HepG2 (cell line): ENCODE data around the gene EIF3B. TPM values are rescaled to one million over a fixed set of nuclear protein-coding genes. Genes with fewer than 3 reads are reported as not detected.

Experiments
- CHD2 ChIP-seq: IDR thresholded peaks from 2 replicates; pipeline ENCODE4 v1.6.1; 2011; ENCODE audit warnings: low read depth, low read length, improper control_type of control experiment
- FOXA3 ChIP-seq: IDR thresholded peaks from 2 replicates; pipeline ENCODE4 v1.6.1; 2016; ENCODE audit warnings: missing genetic modification reagents, missing compliant biosample characterization
- GABPA ChIP-seq, 2 experiments: IDR thresholded peaks; 2 replicates each; pipeline ENCODE4 v1.6.1; 2011 to 2016; ENCODE audit warnings: low read depth in 2 of 2, low read length in 1 of 2, missing biosample characterization in 1 of 2, missing genetic modification characterization in 1 of 2
- HDAC6 ChIP-seq: fragments of 200-600 bp; sonication (generic); IDR thresholded peaks from 2 replicates; pipeline ENCODE4 v1.7.0; 2017; ENCODE audit warnings: mild to moderate bottlenecking, antibody characterized with exemption, low read length, low read depth
- MAF1 ChIP-seq: sonication (generic); formaldehyde crosslinking; IDR thresholded peaks from 2 replicates; pipeline ENCODE4 v1.5.0; 2020; ENCODE audit warnings: missing genetic modification reagents, borderline replicate concordance
- NFIB ChIP-seq: sonication (generic); formaldehyde crosslinking; IDR thresholded peaks from 2 replicates; pipeline ENCODE4 v1.9.0; 2021; ENCODE audit warnings: missing genetic modification reagents, mild to moderate bottlenecking, borderline replicate concordance
- PRPF4 ChIP-seq: fragments of 200-400 bp; formaldehyde crosslinking; IDR thresholded peaks from 2 replicates; pipeline ENCODE4 v1.6.1; 2016; ENCODE audit warnings: low read length, low read depth; ENCODE audit not compliant: poor library complexity, severe bottlenecking
- SOX5 ChIP-seq: IDR thresholded peaks from 2 replicates; pipeline ENCODE4 v1.6.1; 2016; ENCODE audit warnings: borderline replicate concordance
- ZMYM4 ChIP-seq: sonication (generic); formaldehyde crosslinking; IDR thresholded peaks from 2 replicates; pipeline ENCODE4 v1.8.1; 2023; ENCODE audit warnings: mild to moderate bottlenecking, missing genetic modification reagents
- ZNF543 ChIP-seq: sonication (generic); formaldehyde crosslinking; IDR thresholded peaks from 2 replicates; pipeline ENCODE4 v1.4.0; 2020; ENCODE audit warnings: mild to moderate bottlenecking, missing genetic modification reagents
- ZNF572 ChIP-seq: sonication (generic); formaldehyde crosslinking; IDR thresholded peaks from 2 replicates; pipeline ENCODE4 v1.5.1; 2020; ENCODE audit warnings: mild to moderate bottlenecking, missing genetic modification reagents
- ZNF672 ChIP-seq: sonication (generic); formaldehyde crosslinking; IDR thresholded peaks from 2 replicates; pipeline ENCODE4 v1.8.1; 2022; ENCODE audit warnings: missing genetic modification reagents
- ZNF816 ChIP-seq: sonication (generic); formaldehyde crosslinking; IDR thresholded peaks from 2 replicates; pipeline ENCODE4 v1.8.0; 2022; ENCODE audit warnings: missing genetic modification reagents, mild to moderate bottlenecking, borderline replicate concordance
- polyA plus RNA-seq, 8 experiments: library from polyadenylated mRNA; depleted of rRNA in 3 of 8; stranded (reverse) in 7 of 8; unstranded in 1 of 8; fragments of >200 nt; fragmentation: Illumina TruSeq in 4 of 8; extraction: Trizol in 4 of 8; gene quantifications; 2 replicates each; pipeline versions ENCODE4 v1.2.1 to v1.2.3, GENCODE V29; 2011 to 2016; ENCODE audit warnings: low read depth in 4 of 8, missing spikeins in 1 of 8, mixed read lengths in 1 of 8; ENCODE audit not compliant: insufficient read depth in 1 of 8
- total RNA-seq, 5 experiments: library from RNA; depleted of rRNA; stranded (reverse); fragments of >200 nt; fragmentation: Illumina TruSeq; extraction: Trizol; gene quantifications; 2 replicates each; pipeline ENCODE4 v1.2.3, GENCODE V29; 2016; ENCODE audit warnings: low read depth in 1 of 5
- TF ChIP-seq, protein P1 (sequence below): sonication (generic); formaldehyde crosslinking; IDR thresholded peaks from 2 replicates; pipeline ENCODE4 v1.5.1; 2020; ENCODE audit warnings: missing genetic modification reagents, mild to moderate bottlenecking, borderline replicate concordance
- TF ChIP-seq, protein P2 (sequence below): sonication (generic); formaldehyde crosslinking; IDR thresholded peaks from 2 replicates; pipeline ENCODE4 v1.8.1; 2022; ENCODE audit warnings: mild to moderate bottlenecking, missing genetic modification reagents
- TF ChIP-seq, protein P3 (sequence below): sonication (generic); formaldehyde crosslinking; IDR thresholded peaks from 2 replicates; pipeline ENCODE4 v1.4.0; 2020; ENCODE audit warnings: missing genetic modification reagents
- TF ChIP-seq, protein P4 (sequence below): sonication (generic); formaldehyde crosslinking; IDR thresholded peaks from 2 replicates; pipeline ENCODE4 v1.5.1; 2020; ENCODE audit warnings: mild to moderate bottlenecking, missing genetic modification reagents
- TF ChIP-seq, protein P5 (sequence below): sonication (generic); formaldehyde crosslinking; IDR thresholded peaks from 2 replicates; pipeline ENCODE4 v1.4.0; 2020; ENCODE audit warnings: missing genetic modification reagents
- TF ChIP-seq, protein P6 (sequence below): sonication (generic); formaldehyde crosslinking; IDR thresholded peaks from 2 replicates; pipeline ENCODE4 v1.5.0; 2020; ENCODE audit warnings: mild to moderate bottlenecking, missing genetic modification reagents, borderline replicate concordance
- TF ChIP-seq, protein P7 (sequence below): sonication (generic); formaldehyde crosslinking; IDR thresholded peaks from 2 replicates; pipeline ENCODE4 v1.8.0; 2022; ENCODE audit warnings: mild to moderate bottlenecking, missing genetic modification reagents, moderate library complexity

The EIF3B gene
- total and polyA plus RNA-seq, 2 of the 13 experiments (the other 11 are each of a cell fraction or from before 2014, with no cell fraction given): 92.2 to 241 TPM

DNA sequence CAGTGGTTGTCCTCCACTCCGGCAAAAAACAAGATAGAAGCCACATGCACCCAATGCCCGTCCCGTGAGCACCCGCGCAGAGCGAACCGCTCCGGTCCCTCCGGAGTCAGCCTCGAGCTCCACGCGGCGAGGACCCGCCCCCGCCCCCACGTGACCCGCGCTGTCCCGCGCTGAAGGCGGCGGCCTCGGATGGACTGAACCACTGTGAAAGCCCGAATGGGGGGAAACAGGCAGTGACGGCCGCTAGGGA lies 766 bp upstream of the EIF3B start (continued):
- TF ChIP-seq, protein P1, sequence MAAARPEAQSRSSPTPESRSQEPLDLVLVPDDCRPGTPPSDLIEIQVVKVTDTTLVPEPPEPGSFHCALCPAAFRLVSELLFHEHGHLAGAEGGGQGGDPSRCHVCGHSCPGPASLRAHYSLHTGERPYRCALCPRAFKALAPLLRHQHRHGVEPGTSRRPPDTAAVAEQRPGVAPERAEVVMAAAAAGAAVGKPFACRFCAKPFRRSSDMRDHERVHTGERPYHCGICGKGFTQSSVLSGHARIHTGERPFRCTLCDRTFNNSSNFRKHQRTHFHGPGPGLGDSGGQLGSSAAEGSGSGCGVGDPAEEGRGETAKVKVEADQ (CRISPR knock-in tag): no peak
- TF ChIP-seq MAF1 (CRISPR knock-in tag) (0 out of 2 replicates have a peak, but pooled peaks have one; percentile 73), ZNF816 (CRISPR knock-in tag) (peak; percentile 82; the same call in 1 of the 2 replicates), ZNF572 (CRISPR knock-in tag) (no peak), PRPF4 (no peak), NFIB (CRISPR knock-in tag) (no peak), HDAC6 (no peak), SOX5 (CRISPR knock-in tag) (no peak; the same call in 1 of the 2 replicates), CHD2 (no peak), FOXA3 (CRISPR knock-in tag) (0 out of 2 replicates have a peak, but pooled peaks have one; percentile 34), ZNF543 (no peak; the same call in 1 of the 2 replicates), ZNF672 (CRISPR knock-in tag) (no peak), ZMYM4 (peak; percentile 48; the same call in 1 of the 2 replicates), GABPA (IDR thresholded peaks at IDR 0.05; ENCODE audit: low read depth, low read length) (no peak), GABPA (CRISPR knock-in tag; IDR thresholded peaks at IDR 0.05; ENCODE audit: low read depth) (no peak)
- TF ChIP-seq, protein P2, sequence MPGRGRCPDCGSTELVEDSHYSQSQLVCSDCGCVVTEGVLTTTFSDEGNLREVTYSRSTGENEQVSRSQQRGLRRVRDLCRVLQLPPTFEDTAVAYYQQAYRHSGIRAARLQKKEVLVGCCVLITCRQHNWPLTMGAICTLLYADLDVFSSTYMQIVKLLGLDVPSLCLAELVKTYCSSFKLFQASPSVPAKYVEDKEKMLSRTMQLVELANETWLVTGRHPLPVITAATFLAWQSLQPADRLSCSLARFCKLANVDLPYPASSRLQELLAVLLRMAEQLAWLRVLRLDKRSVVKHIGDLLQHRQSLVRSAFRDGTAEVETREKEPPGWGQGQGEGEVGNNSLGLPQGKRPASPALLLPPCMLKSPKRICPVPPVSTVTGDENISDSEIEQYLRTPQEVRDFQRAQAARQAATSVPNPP (CRISPR knock-in tag): peak; percentile 87; the same call in 1 of the 2 replicates
- TF ChIP-seq, protein P3, sequence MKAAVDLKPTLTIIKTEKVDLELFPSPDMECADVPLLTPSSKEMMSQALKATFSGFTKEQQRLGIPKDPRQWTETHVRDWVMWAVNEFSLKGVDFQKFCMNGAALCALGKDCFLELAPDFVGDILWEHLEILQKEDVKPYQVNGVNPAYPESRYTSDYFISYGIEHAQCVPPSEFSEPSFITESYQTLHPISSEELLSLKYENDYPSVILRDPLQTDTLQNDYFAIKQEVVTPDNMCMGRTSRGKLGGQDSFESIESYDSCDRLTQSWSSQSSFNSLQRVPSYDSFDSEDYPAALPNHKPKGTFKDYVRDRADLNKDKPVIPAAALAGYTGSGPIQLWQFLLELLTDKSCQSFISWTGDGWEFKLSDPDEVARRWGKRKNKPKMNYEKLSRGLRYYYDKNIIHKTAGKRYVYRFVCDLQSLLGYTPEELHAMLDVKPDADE: peak; percentile 95; the same call in 1 of the 2 replicates
- TF ChIP-seq, protein P4, sequence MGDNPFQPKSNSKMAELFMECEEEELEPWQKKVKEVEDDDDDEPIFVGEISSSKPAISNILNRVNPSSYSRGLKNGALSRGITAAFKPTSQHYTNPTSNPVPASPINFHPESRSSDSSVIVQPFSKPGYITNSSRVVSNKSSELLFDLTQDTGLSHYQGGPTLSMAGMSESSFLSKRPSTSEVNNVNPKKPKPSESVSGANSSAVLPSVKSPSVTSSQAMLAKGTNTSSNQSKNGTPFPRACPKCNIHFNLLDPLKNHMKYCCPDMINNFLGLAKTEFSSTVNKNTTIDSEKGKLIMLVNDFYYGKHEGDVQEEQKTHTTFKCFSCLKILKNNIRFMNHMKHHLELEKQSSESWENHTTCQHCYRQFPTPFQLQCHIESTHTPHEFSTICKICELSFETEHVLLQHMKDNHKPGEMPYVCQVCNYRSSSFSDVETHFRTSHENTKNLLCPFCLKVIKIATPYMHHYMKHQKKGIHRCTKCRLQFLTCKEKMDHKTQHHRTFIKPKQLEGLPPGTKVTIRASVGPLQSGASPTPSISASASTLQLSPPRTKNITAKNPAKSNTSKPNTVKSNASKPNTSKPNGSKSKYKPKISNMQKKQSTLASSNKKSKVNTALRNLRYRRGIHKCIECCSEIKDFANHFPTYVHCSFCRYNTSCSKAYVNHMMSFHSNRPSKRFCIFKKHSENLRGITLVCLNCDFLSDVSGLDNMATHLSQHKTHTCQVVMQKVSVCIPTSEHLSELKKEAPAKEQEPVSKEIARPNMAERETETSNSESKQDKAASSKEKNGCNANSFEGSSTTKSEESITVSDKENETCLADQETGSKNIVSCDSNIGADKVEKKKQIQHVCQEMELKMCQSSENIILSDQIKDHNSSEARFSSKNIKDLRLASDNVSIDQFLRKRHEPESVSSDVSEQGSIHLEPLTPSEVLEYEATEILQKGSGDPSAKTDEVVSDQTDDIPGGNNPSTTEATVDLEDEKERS (CRISPR knock-in tag): peak; percentile 79
- TF ChIP-seq, protein P5, sequence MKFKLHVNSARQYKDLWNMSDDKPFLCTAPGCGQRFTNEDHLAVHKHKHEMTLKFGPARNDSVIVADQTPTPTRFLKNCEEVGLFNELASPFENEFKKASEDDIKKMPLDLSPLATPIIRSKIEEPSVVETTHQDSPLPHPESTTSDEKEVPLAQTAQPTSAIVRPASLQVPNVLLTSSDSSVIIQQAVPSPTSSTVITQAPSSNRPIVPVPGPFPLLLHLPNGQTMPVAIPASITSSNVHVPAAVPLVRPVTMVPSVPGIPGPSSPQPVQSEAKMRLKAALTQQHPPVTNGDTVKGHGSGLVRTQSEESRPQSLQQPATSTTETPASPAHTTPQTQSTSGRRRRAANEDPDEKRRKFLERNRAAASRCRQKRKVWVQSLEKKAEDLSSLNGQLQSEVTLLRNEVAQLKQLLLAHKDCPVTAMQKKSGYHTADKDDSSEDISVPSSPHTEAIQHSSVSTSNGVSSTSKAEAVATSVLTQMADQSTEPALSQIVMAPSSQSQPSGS (CRISPR knock-in tag): peak; percentile 53; the same call in 1 of the 2 replicates
- TF ChIP-seq, protein P6, sequence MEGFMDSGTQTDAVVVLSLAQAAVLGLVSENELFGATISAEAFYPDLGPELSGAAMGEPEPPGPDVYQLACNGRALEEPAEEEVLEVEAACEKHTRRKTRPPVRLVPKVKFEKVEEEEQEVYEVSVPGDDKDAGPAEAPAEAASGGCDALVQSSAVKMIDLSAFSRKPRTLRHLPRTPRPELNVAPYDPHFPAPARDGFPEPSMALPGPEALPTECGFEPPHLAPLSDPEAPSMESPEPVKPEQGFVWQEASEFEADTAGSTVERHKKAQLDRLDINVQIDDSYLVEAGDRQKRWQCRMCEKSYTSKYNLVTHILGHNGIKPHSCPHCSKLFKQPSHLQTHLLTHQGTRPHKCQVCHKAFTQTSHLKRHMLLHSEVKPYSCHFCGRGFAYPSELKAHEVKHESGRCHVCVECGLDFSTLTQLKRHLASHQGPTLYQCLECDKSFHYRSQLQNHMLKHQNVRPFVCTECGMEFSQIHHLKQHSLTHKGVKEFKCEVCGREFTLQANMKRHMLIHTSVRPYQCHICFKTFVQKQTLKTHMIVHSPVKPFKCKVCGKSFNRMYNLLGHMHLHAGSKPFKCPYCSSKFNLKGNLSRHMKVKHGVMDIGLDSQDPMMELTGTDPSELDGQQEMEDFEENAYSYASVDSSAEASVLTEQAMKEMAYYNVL (CRISPR knock-in tag): no peak
- TF ChIP-seq, protein P7, sequence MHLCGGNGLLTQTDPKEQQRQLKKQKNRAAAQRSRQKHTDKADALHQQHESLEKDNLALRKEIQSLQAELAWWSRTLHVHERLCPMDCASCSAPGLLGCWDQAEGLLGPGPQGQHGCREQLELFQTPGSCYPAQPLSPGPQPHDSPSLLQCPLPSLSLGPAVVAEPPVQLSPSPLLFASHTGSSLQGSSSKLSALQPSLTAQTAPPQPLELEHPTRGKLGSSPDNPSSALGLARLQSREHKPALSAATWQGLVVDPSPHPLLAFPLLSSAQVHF (CRISPR knock-in tag): no peak
